K562 (cell line): ENCODE measurements around the gene NDFIP2.

Experiments
- BCOR ChIP-seq: fragments of 450-650 bp; IDR thresholded peaks from 2 replicates; pipeline ENCODE4 v1.6.1; 2016
- CTCF ChIP-seq, 3 experiments: IDR thresholded peaks in 2 of 3; conservative IDR thresholded peaks in 1 of 3; 2 replicates each; pipeline ENCODE4 v1.5.1; 2011 to 2012; ENCODE audit warnings: low read length in 3 of 3, mild to moderate bottlenecking in 3 of 3, control low read depth in 2 of 3, improper control_type of control experiment in 1 of 3, inconsistent platforms in 1 of 3, low read depth in 1 of 3, mixed read lengths in 1 of 3, moderate library complexity in 1 of 3; ENCODE audit not compliant: insufficient read depth in 2 of 3
- HDAC2 ChIP-seq: fragments of 450-650 bp; IDR thresholded peaks from 2 replicates; pipeline ENCODE4 v1.6.1; 2016; ENCODE audit warnings: mild to moderate bottlenecking
- HINFP ChIP-seq: fragments of 450-650 bp; conservative IDR thresholded peaks from 2 replicates; pipeline ENCODE4 v1.6.1; 2016; ENCODE audit warnings: missing genetic modification characterization, low read depth, mild to moderate bottlenecking, control low read depth, missing compliant biosample characterization
- MBD1 ChIP-seq: fragments of 250-450 bp; sonication (Bioruptor Pico); IDR thresholded peaks from 2 replicates; pipeline ENCODE4 v1.8.0; 2022; ENCODE audit warnings: inconsistent platforms
- NFRKB ChIP-seq: fragments of 450-650 bp; IDR thresholded peaks from 2 replicates; pipeline ENCODE4 v1.6.1; 2016; ENCODE audit warnings: low read depth
- PCBP1 ChIP-seq: fragments of 200-400 bp; formaldehyde crosslinking; IDR thresholded peaks from 2 replicates; pipeline ENCODE4 v1.6.1; 2018; ENCODE audit warnings: mild to moderate bottlenecking, low read depth, low read length; ENCODE audit not compliant: poor library complexity, severe bottlenecking
- POLR2AphosphoS5 ChIP-seq: IDR thresholded peaks from 2 replicates; pipeline ENCODE4 v1.6.1; 2011; ENCODE audit warnings: mild to moderate bottlenecking, low read depth, low read length, moderate library complexity; ENCODE audit not compliant: control insufficient read depth, insufficient read depth
- SNIP1 ChIP-seq: fragments of 450-650 bp; IDR thresholded peaks from 2 replicates; pipeline ENCODE4 v1.7.1; 2017; ENCODE audit warnings: low read depth, mild to moderate bottlenecking
- SP2 ChIP-seq: IDR thresholded peaks from 2 replicates; pipeline ENCODE4 v1.6.1; 2011; ENCODE audit warnings: mild to moderate bottlenecking, low read depth, low read length, moderate library complexity; ENCODE audit not compliant: poor library complexity, severe bottlenecking; ENCODE audit errors: extremely low read depth
- USF2 ChIP-seq: sonication (generic); formaldehyde crosslinking; IDR thresholded peaks from 2 replicates; pipeline ENCODE4 v1.5.0; 2020; ENCODE audit warnings: missing genetic modification reagents

- TF ChIP-seq CTCF (IDR thresholded peaks at IDR 0.05 in 2 of 3, conservative IDR thresholded peaks at IDR 0.05 in 1 of 3; ENCODE audit: insufficient read depth in 2 of 3, low read depth in 1 of 3, low read length in 3 of 3) (no peak), BCOR (no peak), POLR2AphosphoS5 (no peak), USF2 (CRISPR knock-in tag) (no peak), SP2 (no peak), SNIP1 (no peak), MBD1 (CRISPR knock-in tag) (no peak), NFRKB (no peak), PCBP1 (no peak), HDAC2 (no peak), HINFP (no peak)
Observed at GRCh38 chr13:79519255-79519654, 38.3 kb downstream of the NDFIP2 start.
